ENCODE measurements around the gene ZP3. TPM values are rescaled to one million over a fixed set of nuclear protein-coding genes. Genes with fewer than 3 reads are reported as not detected.

Gene ZP3
- 16.1 to 21.6 TPM (median 19.7 TPM) in 5 replicates for total RNA-seq (2022; extraction: Qiagen RNA extraction)

GRCh38 chr7:76424413-76425111 is at the start of gene ZP3:
Gene ZP3 (plus strand): TSS chr7:76424950. CDS start chr7:76424965, 15 bp downstream.

DNA sequence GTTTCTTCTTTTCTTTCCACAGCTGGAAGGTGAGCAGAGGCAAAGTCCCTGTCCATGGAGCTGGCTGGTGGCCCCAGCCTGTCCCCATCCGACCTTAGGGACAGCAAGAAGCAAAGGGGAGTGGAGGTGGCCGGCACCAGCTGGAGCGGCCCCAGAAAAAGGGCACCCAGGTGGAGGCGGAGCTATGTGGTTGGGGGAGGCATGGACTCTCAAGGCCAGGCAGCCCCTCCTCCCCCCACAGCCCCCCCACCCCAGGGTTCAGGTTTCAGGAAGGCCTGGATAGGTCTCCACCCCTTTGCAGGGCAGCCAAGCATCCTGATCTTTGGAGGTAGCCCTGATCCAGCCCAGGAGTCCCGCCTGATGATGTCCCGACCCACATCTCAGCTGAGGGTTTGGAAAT is 15.2 kb upstream of the ZP3 start, which contains the start of gene SSC4D:
Gene SSC4D, minus strand, starts transcription at position 161 of the 400 bp plus-strand sequence. CDS start 5,258 bp downstream, outside the sequence.

GRCh38 chr7:76461464-76462101 is 36.8 kb downstream of the ZP3 start, which contains the start of gene DTX2:
Gene DTX2 (plus strand): TSS chr7:76461709. CDS start chr7:76480510, 18,801 bp downstream.

Other genes starting within 250 kb of the ZP3 start
- gene SRRM3, start 223.1 kb upstream of the ZP3 start, total RNA-seq (2022; extraction: Qiagen RNA extraction) = 8.0 to 13.5 TPM (median 12.1 TPM) in 5 replicates
- gene HSPB1, start 122.3 kb upstream of the ZP3 start, total RNA-seq (2022; extraction: Qiagen RNA extraction) = 871 to 1,696 TPM (median 1,516 TPM) in 5 replicates
- 189 to 230 TPM (median 210 TPM) in 5 replicates for gene YWHAG, start 66.0 kb upstream of the ZP3 start, total RNA-seq (2022; extraction: Qiagen RNA extraction)
- 0.73 to 1.4 TPM (median 1.3 TPM) in 5 replicates for gene SSC4D, start 15.3 kb upstream of the ZP3 start, total RNA-seq (2022; extraction: Qiagen RNA extraction)
- 25.2 to 32.0 TPM (median 29.0 TPM) in 5 replicates for gene DTX2, start 36.8 kb downstream of the ZP3 start, total RNA-seq (2022; extraction: Qiagen RNA extraction)
- gene UPK3B, start 85.6 kb downstream of the ZP3 start, total RNA-seq (2022; extraction: Qiagen RNA extraction) = 11.5 to 19.9 TPM (median 17.5 TPM) in 5 replicates
- 0.05 to 0.10 TPM in 2 of 5 replicates, not detected in the others for gene SPDYE16, start 118.3 kb downstream of the ZP3 start, total RNA-seq (2022; extraction: Qiagen RNA extraction)
- gene POMZP3, start 202.3 kb downstream of the ZP3 start, total RNA-seq (2022; extraction: Qiagen RNA extraction) = 22.4 to 25.8 TPM (median 23.8 TPM) in 5 replicates

All from A549 treated with AZD2906 at 1 μM for 4 hours (cell line).